ENCODE data around the gene KCNN3.

The KCNN3 gene

DNA sequence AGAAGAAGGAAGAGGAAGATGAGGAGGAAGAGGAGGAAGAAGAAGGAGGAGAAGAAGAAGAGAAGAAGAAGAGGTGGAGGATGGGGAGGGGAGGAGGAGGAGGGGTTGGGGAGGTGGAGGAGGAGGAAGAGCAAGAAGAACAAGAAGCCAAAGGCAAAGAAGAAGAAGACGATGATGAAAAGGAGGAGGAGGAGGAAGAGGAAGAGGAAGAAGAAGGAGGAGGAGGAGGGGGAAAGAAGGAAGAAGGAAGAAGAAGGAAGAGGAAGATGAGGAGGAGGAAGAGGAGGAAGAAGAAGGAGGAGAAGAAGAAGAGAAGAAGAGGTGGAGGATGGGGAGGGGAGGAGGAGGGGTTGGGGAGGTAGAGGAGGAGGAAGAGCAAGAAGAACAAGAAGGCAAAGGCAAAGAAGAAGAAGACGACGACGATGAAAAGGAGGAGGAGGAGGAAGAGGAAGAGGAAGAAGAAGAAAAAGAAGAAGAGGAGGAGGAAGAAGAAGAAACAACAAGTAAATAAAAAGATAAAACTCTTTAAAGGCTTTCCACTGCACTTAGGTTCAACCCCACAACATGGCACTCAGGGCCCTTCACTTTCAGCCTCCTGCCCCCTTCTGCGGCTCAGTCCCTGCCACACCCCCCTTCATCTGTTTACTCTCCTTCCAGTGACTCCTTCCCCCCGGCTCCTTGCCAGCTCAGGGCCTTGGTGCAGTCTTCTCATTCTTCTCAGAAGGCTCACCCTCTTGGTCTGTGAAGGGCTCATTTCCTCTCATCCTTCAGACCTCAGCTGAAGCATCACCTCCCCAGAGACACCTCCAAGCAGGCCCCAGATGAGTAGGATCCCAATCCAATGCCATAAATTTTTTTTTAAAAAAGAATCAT, 114.0 kb downstream of the KCNN3 start:
- Histone ChIP-seq H3K36me3 (ENCODE audit: insufficient read depth, low read length) (no peaks in the 10 kb centered on the region), H3K4me1 (ENCODE audit: insufficient read depth, low read length) (no peaks in the 10 kb centered on the region), H3K9ac (ENCODE audit: low read depth, low read length) (no peak overlapping the region), H3K9me3 (ENCODE audit: control insufficient read depth, insufficient read depth, low read length) (no peaks in the 10 kb centered on the region)

DNA sequence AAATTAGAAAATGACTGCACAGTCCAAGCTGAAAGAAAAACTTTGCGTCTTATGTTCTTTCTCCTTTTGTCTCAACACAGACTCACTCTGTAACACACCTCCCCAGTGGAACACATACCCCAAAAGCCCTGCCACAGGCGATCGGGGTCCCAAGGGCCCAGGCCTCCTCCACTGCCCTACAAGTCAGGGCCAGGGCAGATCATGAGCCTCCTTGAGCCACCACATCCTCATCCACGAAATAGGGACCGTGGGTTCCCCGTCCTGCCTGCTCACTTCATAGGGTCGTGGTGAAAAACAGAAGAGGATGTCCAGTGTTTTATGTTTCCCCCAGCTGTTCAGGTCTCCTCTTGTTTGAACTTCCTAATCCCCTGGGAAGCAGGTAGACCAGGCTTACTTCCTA, 116.7 kb downstream of the KCNN3 start:
- Histone ChIP-seq H3K9ac (ENCODE audit: low read depth, low read length) (no peak overlapping the region), H3K36me3 (ENCODE audit: insufficient read depth, low read length) (no peaks in the 10 kb centered on the region), H3K4me1 (ENCODE audit: insufficient read depth, low read length) (no peaks in the 10 kb centered on the region), H3K9me3 (ENCODE audit: control insufficient read depth, insufficient read depth, low read length) (no peaks in the 10 kb centered on the region)

GRCh38 chr1:154752273-154753030, 117.6 kb downstream of the KCNN3 start:
- no peak overlapping the region for H3K9ac ChIP-seq (ENCODE audit: low read depth, low read length)
- no peaks in the 10 kb centered on the region for H3K9me3 ChIP-seq (ENCODE audit: control insufficient read depth, insufficient read depth, low read length)
- peaks cover 7% of the 10 kb centered on the region for H3K4me1 ChIP-seq (ENCODE audit: insufficient read depth, low read length)

GRCh38 chr1:154751690-154752089, 118.4 kb downstream of the KCNN3 start:
- Histone ChIP-seq H3K36me3 (ENCODE audit: insufficient read depth, low read length) (no peaks in the 10 kb centered on the region), H3K9ac (ENCODE audit: low read depth, low read length) (no peak overlapping the region), H3K9me3 (ENCODE audit: control insufficient read depth, insufficient read depth, low read length) (no peaks in the 10 kb centered on the region), H3K4me1 (ENCODE audit: insufficient read depth, low read length) (peaks cover 13% of the 10 kb centered on the region)

More at GRCh38 chr1:154752273-154753030, 117.6 kb downstream of the KCNN3 start:
- no peaks in the 10 kb centered on the region for H3K36me3 ChIP-seq (ENCODE audit: insufficient read depth, low read length)

- Histone ChIP-seq H3K4me1 (ENCODE audit: insufficient read depth, low read length) (peaks cover 13% of the 10 kb centered on the region), H3K9me3 (ENCODE audit: control insufficient read depth, insufficient read depth, low read length) (no peaks in the 10 kb centered on the region), H3K36me3 (ENCODE audit: insufficient read depth, low read length) (no peaks in the 10 kb centered on the region), H3K9ac (ENCODE audit: low read depth, low read length) (no peak overlapping the region)
Measured at GRCh38 chr1:154750681-154751665, 119.1 kb downstream of the KCNN3 start.

- peaks cover 24% of the 10 kb centered on the region for H3K4me1 ChIP-seq (ENCODE audit: insufficient read depth, low read length)
Measured at GRCh38 chr1:154749078-154749760, 120.9 kb downstream of the KCNN3 start.

DNA sequence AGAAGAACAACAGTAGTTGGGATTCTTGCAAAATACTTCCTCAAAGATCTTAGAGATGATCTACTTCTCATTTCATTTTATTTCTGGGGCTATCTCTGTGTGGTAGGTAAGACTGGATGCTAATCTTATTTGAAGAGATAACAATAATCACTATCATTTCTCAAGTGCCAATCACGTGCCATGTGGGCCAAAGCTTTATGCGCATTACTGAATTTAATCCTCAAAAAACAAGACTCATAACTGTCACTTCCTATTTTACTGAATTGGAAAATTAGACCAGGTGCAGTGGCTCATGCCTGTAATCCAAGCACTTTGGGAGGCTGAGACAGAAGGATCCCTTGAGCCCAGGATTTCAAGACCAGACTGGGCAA, 121.7 kb downstream of the KCNN3 start:
- no peak overlapping the region for H3K9ac ChIP-seq (ENCODE audit: low read depth, low read length)
- peaks cover 32% of the 10 kb centered on the region for H3K4me1 ChIP-seq (ENCODE audit: insufficient read depth, low read length)
- H3K9me3 ChIP-seq (ENCODE audit: control insufficient read depth, insufficient read depth, low read length), result no peaks in the 10 kb centered on the region
- no peaks in the 10 kb centered on the region for H3K36me3 ChIP-seq (ENCODE audit: insufficient read depth, low read length)

More at GRCh38 chr1:154749078-154749760, 120.9 kb downstream of the KCNN3 start:
- H3K36me3 ChIP-seq (ENCODE audit: insufficient read depth, low read length), result no peaks in the 10 kb centered on the region
- H3K9me3 ChIP-seq (ENCODE audit: control insufficient read depth, insufficient read depth, low read length), result no peaks in the 10 kb centered on the region
- H3K9ac ChIP-seq (ENCODE audit: low read depth, low read length), result no peak overlapping the region

- Histone ChIP-seq H3K9ac (ENCODE audit: low read depth, low read length) (no peak overlapping the region), H3K4me1 (ENCODE audit: insufficient read depth, low read length) (peaks cover 35% of the 10 kb centered on the region), H3K36me3 (ENCODE audit: insufficient read depth, low read length) (no peaks in the 10 kb centered on the region), H3K9me3 (ENCODE audit: control insufficient read depth, insufficient read depth, low read length) (no peaks in the 10 kb centered on the region)
Measured at GRCh38 chr1:154747740-154748404, 122.2 kb downstream of the KCNN3 start.

GRCh38 chr1:154747380-154747739, 122.7 kb downstream of the KCNN3 start:
- Histone ChIP-seq H3K9ac (ENCODE audit: low read depth, low read length) (no peak overlapping the region), H3K9me3 (ENCODE audit: control insufficient read depth, insufficient read depth, low read length) (no peaks in the 10 kb centered on the region), H3K36me3 (ENCODE audit: insufficient read depth, low read length) (no peaks in the 10 kb centered on the region), H3K4me1 (ENCODE audit: insufficient read depth, low read length) (peaks cover 35% of the 10 kb centered on the region)

- Histone ChIP-seq H3K9ac (ENCODE audit: low read depth, low read length) (no peak overlapping the region), H3K36me3 (ENCODE audit: insufficient read depth, low read length) (no peaks in the 10 kb centered on the region), H3K4me1 (ENCODE audit: insufficient read depth, low read length) (peaks cover 35% of the 10 kb centered on the region), H3K9me3 (ENCODE audit: control insufficient read depth, insufficient read depth, low read length) (no peaks in the 10 kb centered on the region)
Measured at GRCh38 chr1:154746622-154747299, 123.3 kb downstream of the KCNN3 start.

- H3K36me3 ChIP-seq (ENCODE audit: insufficient read depth, low read length), result no peaks in the 10 kb centered on the region
- H3K9me3 ChIP-seq (ENCODE audit: control insufficient read depth, insufficient read depth, low read length), result no peaks in the 10 kb centered on the region; the same call in 1 of the 2 replicates
- no peak overlapping the region for H3K9ac ChIP-seq (ENCODE audit: low read depth, low read length)
- H3K4me1 ChIP-seq (ENCODE audit: insufficient read depth, low read length), result peaks cover 35% of the 10 kb centered on the region
Measured at GRCh38 chr1:154745750-154746425, 124.2 kb downstream of the KCNN3 start.

- no peaks in the 10 kb centered on the region for H3K36me3 ChIP-seq (ENCODE audit: insufficient read depth, low read length)
- H3K9ac ChIP-seq (ENCODE audit: low read depth, low read length), result no peak overlapping the region
- H3K9me3 ChIP-seq (ENCODE audit: control insufficient read depth, insufficient read depth, low read length), result no peaks in the 10 kb centered on the region; the same call in 1 of the 2 replicates
- peaks cover 35% of the 10 kb centered on the region for H3K4me1 ChIP-seq (ENCODE audit: insufficient read depth, low read length)
Measured at GRCh38 chr1:154745286-154745731, 124.8 kb downstream of the KCNN3 start.

Measured in ES-I3 (cell line).